ENCODE data around the gene CD44.

- TF ChIP-seq CTCF (IDR thresholded peaks at IDR 0.05 in 8 of 11, conservative IDR thresholded peaks at IDR 0.05 in 3 of 11) (no peak), POLR2A (IDR thresholded peaks at IDR 0.05) (no peak)
Observed at GRCh38 chr11:35154952-35155351, 16.0 kb downstream of the CD44 start.
